WTC11 (cell line): ENCODE results near the gene SMARCA5.

ENCODE experiments used
- CBFB ChIP-seq: sonication (generic); formaldehyde crosslinking; IDR thresholded peaks from 2 replicates; pipeline ENCODE4 v1.8.1; 2022; ENCODE audit warnings: mild to moderate bottlenecking, low read depth, missing genetic modification reagents
- CDX4 ChIP-seq: fragments of 250-450 bp; sonication (Bioruptor Pico); IDR thresholded peaks from 2 replicates; pipeline ENCODE4 v1.9.0; 2021; ENCODE audit warnings: moderate library complexity, mild to moderate bottlenecking, inconsistent platforms, borderline replicate concordance
- CREB1 ChIP-seq: sonication (generic); formaldehyde crosslinking; IDR thresholded peaks from 2 replicates; pipeline ENCODE4 v1.8.0; 2023; ENCODE audit warnings: mild to moderate bottlenecking, missing genetic modification reagents
- CTCF ChIP-seq: fragments of 200-600 bp; IDR thresholded peaks from 2 replicates; pipeline ENCODE4 v1.8.0; 2022; ENCODE audit warnings: antibody characterized with exemption
- ESRRA ChIP-seq: sonication (generic); formaldehyde crosslinking; IDR thresholded peaks from 2 replicates; pipeline ENCODE4 v1.8.1; 2022; ENCODE audit warnings: mild to moderate bottlenecking, missing genetic modification reagents, borderline replicate concordance
- JUN ChIP-seq: sonication (generic); formaldehyde crosslinking; IDR thresholded peaks from 2 replicates; pipeline ENCODE4 v1.8.0; 2023; ENCODE audit warnings: mild to moderate bottlenecking, missing genetic modification reagents
- NR3C1 ChIP-seq: sonication (generic); formaldehyde crosslinking; conservative IDR thresholded peaks from 2 replicates; pipeline ENCODE4 v1.8.1; 2023; ENCODE audit warnings: low read depth, mild to moderate bottlenecking, missing genetic modification reagents
- SMAD4 ChIP-seq: sonication (generic); formaldehyde crosslinking; IDR thresholded peaks from 2 replicates; pipeline ENCODE4 v1.8.0; 2022; ENCODE audit warnings: mild to moderate bottlenecking, missing genetic modification reagents
- TP53 ChIP-seq: sonication (generic); formaldehyde crosslinking; IDR thresholded peaks from 2 replicates; pipeline ENCODE4 v1.8.1; 2023; ENCODE audit warnings: mild to moderate bottlenecking, missing genetic modification reagents
- ZNF396 ChIP-seq: fragments of 250-450 bp; sonication (Bioruptor Pico); IDR thresholded peaks from 2 replicates; pipeline ENCODE4 v1.8.0; 2021; ENCODE audit warnings: mild to moderate bottlenecking, moderate library complexity, borderline replicate concordance
- ZNF423 ChIP-seq: fragments of 250-450 bp; sonication (Bioruptor Pico); IDR thresholded peaks from 2 replicates; pipeline ENCODE4 v2.1.2; 2022; ENCODE audit warnings: mild to moderate bottlenecking, moderate library complexity
- TF ChIP-seq, protein P1 (sequence below): sonication (generic); formaldehyde crosslinking; conservative IDR thresholded peaks from 2 replicates; pipeline ENCODE4 v1.8.1; 2022; ENCODE audit warnings: mild to moderate bottlenecking, missing genetic modification reagents
- TF ChIP-seq, protein P2 (sequence below): sonication (generic); formaldehyde crosslinking; IDR thresholded peaks from 2 replicates; pipeline ENCODE4 v1.8.1; 2022; ENCODE audit warnings: low read depth, mild to moderate bottlenecking, moderate library complexity, missing genetic modification reagents, borderline replicate concordance

GRCh38 chr4:143473334-143474126, 40.0 kb upstream of the SMARCA5 start:
- TF ChIP-seq CTCF (no peak), ZNF396 (CRISPR knock-in tag) (no peak), JUN (CRISPR knock-in tag) (no peak), ZNF423 (no peak), CDX4 (no peak), CREB1 (CRISPR knock-in tag) (no peak), ESRRA (no peak), SMAD4 (CRISPR knock-in tag) (no peak), TP53 (no peak), CBFB (CRISPR knock-in tag) (no peak), NR3C1 (no peak)
- TF ChIP-seq, protein P1, sequence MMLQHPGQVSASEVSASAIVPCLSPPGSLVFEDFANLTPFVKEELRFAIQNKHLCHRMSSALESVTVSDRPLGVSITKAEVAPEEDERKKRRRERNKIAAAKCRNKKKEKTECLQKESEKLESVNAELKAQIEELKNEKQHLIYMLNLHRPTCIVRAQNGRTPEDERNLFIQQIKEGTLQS (CRISPR knock-in tag) = no peak
- TF ChIP-seq, protein P2, sequence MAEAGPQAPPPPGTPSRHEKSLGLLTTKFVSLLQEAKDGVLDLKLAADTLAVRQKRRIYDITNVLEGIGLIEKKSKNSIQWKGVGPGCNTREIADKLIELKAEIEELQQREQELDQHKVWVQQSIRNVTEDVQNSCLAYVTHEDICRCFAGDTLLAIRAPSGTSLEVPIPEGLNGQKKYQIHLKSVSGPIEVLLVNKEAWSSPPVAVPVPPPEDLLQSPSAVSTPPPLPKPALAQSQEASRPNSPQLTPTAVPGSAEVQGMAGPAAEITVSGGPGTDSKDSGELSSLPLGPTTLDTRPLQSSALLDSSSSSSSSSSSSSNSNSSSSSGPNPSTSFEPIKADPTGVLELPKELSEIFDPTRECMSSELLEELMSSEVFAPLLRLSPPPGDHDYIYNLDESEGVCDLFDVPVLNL (CRISPR knock-in tag) = no peak
